HepG2 (cell line): ENCODE data around the gene ACOT8. TPM values are rescaled to one million over a fixed set of nuclear protein-coding genes. Genes with fewer than 3 reads are reported as not detected.

ENCODE experiments used
- ATAC-seq: fragments of 200-7000 bp; cut with Tn5 transposase; 3 replicates; pipeline ENCODE4 v1.9.1; 2020; ENCODE audit warnings: mild to moderate bottlenecking, moderate library complexity
- BruUV-seq: library from RNA; stranded (reverse); fragments of 400-500 nt; replicated peaks from 2 replicates; lab custom pipeline; 2021; lab: Mats Ljungman, UMichigan
- CTCF ChIA-PET: fragments of 300-600 bp; formaldehyde crosslinking; extraction: SDS; loops from one replicate; lab custom pipeline; 2021; ENCODE audit warnings: low total read pairs, inconsistent platforms, low intra/inter-chr PET ratio; lab: Yijun Ruan, JAX
- POLR2A ChIA-PET: fragments of 350-600 bp; sonication (Branson Sonifier 250); formaldehyde crosslinking; loops from one replicate; lab custom pipeline; 2020; ENCODE audit warnings: antibody characterized with exemption, inconsistent platforms; lab: Yijun Ruan, JAX
- DNase-seq: peaks from one replicate; pipeline ENCODE4 v3.0.0-alpha.2; 2015; ENCODE audit warnings: low spot score
- FAIRE-seq: peaks from 3 replicates; lab custom pipeline; 2011; peaks lifted over from hg19 to GRCh38; lab: Jason Lieb, UNC
- H2AFZ ChIP-seq: one replicate; pipeline ENCODE4 v1.6.1; 2011; ENCODE audit warnings: low read length, inconsistent platforms
- H3K27ac ChIP-seq: fragments of 300-600 bp; 3 replicates; pipeline ENCODE4 v1.8.0; 2011; ENCODE audit warnings: mixed run types, mild to moderate bottlenecking, mixed read lengths, low read length, inconsistent platforms; ENCODE audit not compliant: insufficient read depth; ENCODE audit errors: extremely low read length
- H3K27me3 ChIP-seq, 2 experiments: fragments of 200-600 bp in 1 of 2; 2 replicates in 1 of 2; 3 replicates in 1 of 2; pipeline versions ENCODE4 v1.6.0 to v1.8.0; 2011; ENCODE audit warnings: low read length in 2 of 2, mild to moderate bottlenecking in 2 of 2, moderate library complexity in 2 of 2, inconsistent platforms in 1 of 2; ENCODE audit not compliant: insufficient read depth in 2 of 2, control insufficient read depth in 1 of 2
- H3K36me3 ChIP-seq, 2 experiments: fragments of 200-600 bp in 1 of 2; replicated peaks in 1 of 2; 2 replicates in 1 of 2; 3 replicates in 1 of 2; pipeline versions ENCODE4 v1.5.1 to v1.8.0; 2011; ENCODE audit warnings: low read length in 2 of 2, inconsistent platforms in 1 of 2; ENCODE audit not compliant: insufficient read depth in 2 of 2, control insufficient read depth in 1 of 2
- H3K4me1 ChIP-seq: 2 replicates; pipeline ENCODE4 v1.5.1; 2012; ENCODE audit warnings: low read length, inconsistent platforms; ENCODE audit not compliant: insufficient read depth
- H3K4me2 ChIP-seq: 2 replicates; pipeline ENCODE4 v1.6.0; 2011; ENCODE audit warnings: low read depth, low read length, inconsistent platforms
- H3K4me3 ChIP-seq, 3 experiments: fragments of 200-600 bp in 1 of 3; sonication (generic), shearing (Covaris generic) in 1 of 3; replicated peaks in 1 of 3; 2 replicates each; pipeline ENCODE4 v1.5.1; 2011 to 2016; ENCODE audit warnings: low read length in 3 of 3, inconsistent platforms in 2 of 3, low read depth in 2 of 3, mild to moderate bottlenecking in 2 of 3, control low read depth in 1 of 3, mixed read lengths in 1 of 3; ENCODE audit not compliant: insufficient read depth in 1 of 3
- H3K79me2 ChIP-seq: one replicate; pipeline ENCODE4 v1.6.1; 2011; ENCODE audit warnings: low read length, inconsistent platforms; ENCODE audit not compliant: insufficient read depth
- H3K9ac ChIP-seq: 2 replicates; pipeline ENCODE4 v1.6.0; 2011; ENCODE audit warnings: mild to moderate bottlenecking, low read depth, low read length, inconsistent platforms; ENCODE audit not compliant: insufficient read depth
- H3K9me3 ChIP-seq: 2 replicates; pipeline ENCODE4 v1.5.1; 2012; ENCODE audit warnings: mild to moderate bottlenecking, low read length
- H4K20me1 ChIP-seq: 2 replicates; pipeline ENCODE4 v1.6.0; 2011; ENCODE audit warnings: inconsistent platforms, mild to moderate bottlenecking, low read length, moderate library complexity; ENCODE audit not compliant: insufficient read depth
- AHR ChIP-seq: IDR thresholded peaks from 2 replicates; pipeline ENCODE4 v1.6.1; 2018; ENCODE audit warnings: missing genetic modification reagents, missing compliant biosample characterization
- ARNT2 ChIP-seq: sonication (generic); formaldehyde crosslinking; IDR thresholded peaks from 2 replicates; pipeline ENCODE4 v1.8.0; 2022; ENCODE audit warnings: mild to moderate bottlenecking, low read depth, missing genetic modification reagents, moderate library complexity
- CHD2 ChIP-seq: IDR thresholded peaks from 2 replicates; pipeline ENCODE4 v1.6.1; 2011; ENCODE audit warnings: low read depth, low read length, improper control_type of control experiment
- ETV5 ChIP-seq: IDR thresholded peaks from 2 replicates; pipeline ENCODE4 v1.6.1; 2018; ENCODE audit warnings: missing biosample characterization, missing genetic modification reagents, inconsistent platforms, borderline replicate concordance
- HNF4A ChIP-seq: sonication (generic); formaldehyde crosslinking; IDR thresholded peaks from 2 replicates; pipeline ENCODE4 v1.4.0; 2020; ENCODE audit warnings: missing genetic modification reagents
- KLF9 ChIP-seq: IDR thresholded peaks from 2 replicates; pipeline ENCODE4 v1.6.1; 2016; ENCODE audit warnings: low read depth
- PHF20 ChIP-seq: sonication (generic); formaldehyde crosslinking; IDR thresholded peaks from 2 replicates; pipeline ENCODE4 v1.5.0; 2020; ENCODE audit warnings: mild to moderate bottlenecking, missing genetic modification reagents
- PHF8 ChIP-seq: sonication (generic); formaldehyde crosslinking; IDR thresholded peaks from 2 replicates; pipeline ENCODE4 v1.5.0; 2020; ENCODE audit warnings: missing genetic modification reagents
- RBM39 ChIP-seq: fragments of 200-400 bp; formaldehyde crosslinking; IDR thresholded peaks from one replicate; pipeline ENCODE4 v1.6.1; 2018; ENCODE audit warnings: antibody characterized with exemption, mild to moderate bottlenecking, low read depth, low read length; ENCODE audit not compliant: poor library complexity, severe bottlenecking
- ZNF138 ChIP-seq: sonication (generic); formaldehyde crosslinking; IDR thresholded peaks from 2 replicates; pipeline ENCODE4 v1.5.0; 2020; ENCODE audit warnings: mild to moderate bottlenecking, low read depth, missing genetic modification reagents
- ZNF224 ChIP-seq: sonication (generic); formaldehyde crosslinking; IDR thresholded peaks from 2 replicates; pipeline ENCODE4 v1.5.0; 2020; ENCODE audit warnings: mild to moderate bottlenecking, missing genetic modification reagents
- ZNF251 ChIP-seq: sonication (generic); formaldehyde crosslinking; IDR thresholded peaks from 2 replicates; pipeline ENCODE4 v1.9.0; 2021; ENCODE audit warnings: mild to moderate bottlenecking, missing genetic modification reagents
- ZNF253 ChIP-seq: sonication (generic); formaldehyde crosslinking; IDR thresholded peaks from 2 replicates; pipeline ENCODE4 v1.8.0; 2022; ENCODE audit warnings: mild to moderate bottlenecking, missing genetic modification reagents, borderline replicate concordance
- ZNF720 ChIP-seq: sonication (generic); formaldehyde crosslinking; IDR thresholded peaks from 2 replicates; pipeline ENCODE4 v1.4.0; 2020; ENCODE audit warnings: missing genetic modification reagents
- ZNF768 ChIP-seq: sonication (generic); formaldehyde crosslinking; IDR thresholded peaks from 2 replicates; pipeline ENCODE4 v1.4.0; 2020; ENCODE audit warnings: missing genetic modification reagents
- ZSCAN22 ChIP-seq: sonication (generic); formaldehyde crosslinking; IDR thresholded peaks from 2 replicates; pipeline ENCODE4 v1.4.0; 2020; ENCODE audit warnings: mild to moderate bottlenecking, missing genetic modification reagents
- WGBS: methylation state at CpG from one replicate; pipeline ENCODE4 v1.1.6; 2017; ENCODE audit warnings: low lambda C conversion rate; 5-methylcytosine and 5-hydroxymethylcytosine counted together
- in situ Hi-C: cut with HindIII; loops from 2 replicates; pipeline ENCODE4 v1.10.0; 2017; ENCODE audit warnings: low pct_unique_long_range_greater_than_20kb; ENCODE audit not compliant: extremely low pct_ligation_motif_present
- intact Hi-C: fragments of 100-400 bp; cut with micrococcal nuclease; formaldehyde crosslinking; loops from one replicate; pipeline ENCODE4 v1.10.0; 2022; ENCODE audit not compliant: unreplicated experiment
- polyA plus RNA-seq, 8 experiments: library from polyadenylated mRNA; depleted of rRNA in 3 of 8; stranded (reverse) in 7 of 8; unstranded in 1 of 8; fragments of >200 nt; fragmentation: Illumina TruSeq in 4 of 8; extraction: Trizol in 4 of 8; gene quantifications; 2 replicates each; pipeline versions ENCODE4 v1.2.1 to v1.2.3, GENCODE V29; 2011 to 2016; ENCODE audit warnings: low read depth in 4 of 8, missing spikeins in 1 of 8, mixed read lengths in 1 of 8; ENCODE audit not compliant: insufficient read depth in 1 of 8
- total RNA-seq, 5 experiments: library from RNA; depleted of rRNA; stranded (reverse); fragments of >200 nt; fragmentation: Illumina TruSeq; extraction: Trizol; gene quantifications; 2 replicates each; pipeline ENCODE4 v1.2.3, GENCODE V29; 2016; ENCODE audit warnings: low read depth in 1 of 5
- TF ChIP-seq, protein P1 (sequence below), 2 experiments: sonication (generic) in 1 of 2; formaldehyde crosslinking in 1 of 2; IDR thresholded peaks; 2 replicates each; pipeline versions ENCODE4 v1.4.0 to v1.6.1; 2018 to 2020; ENCODE audit warnings: missing genetic modification reagents in 2 of 2, borderline replicate concordance in 1 of 2, low read depth in 1 of 2, mild to moderate bottlenecking in 1 of 2, missing biosample characterization in 1 of 2
- TF ChIP-seq, protein P2 (sequence below): sonication (generic); formaldehyde crosslinking; IDR thresholded peaks from 2 replicates; pipeline ENCODE4 v1.4.0; 2020; ENCODE audit warnings: missing genetic modification reagents
- TF ChIP-seq, protein P3 (sequence below): sonication (generic); formaldehyde crosslinking; IDR thresholded peaks from 2 replicates; pipeline ENCODE4 v1.5.0; 2020; ENCODE audit warnings: missing genetic modification reagents, mild to moderate bottlenecking, borderline replicate concordance
- TF ChIP-seq, protein P4 (sequence below): IDR thresholded peaks from 2 replicates; pipeline ENCODE4 v1.6.1; 2012; ENCODE audit warnings: inconsistent platforms

ACOT8 gene
- total and polyA plus RNA-seq, 2 of the 13 experiments (the other 11 are each of a cell fraction or from before 2014, with no cell fraction given): 31.4 to 45.5 TPM

DNA sequence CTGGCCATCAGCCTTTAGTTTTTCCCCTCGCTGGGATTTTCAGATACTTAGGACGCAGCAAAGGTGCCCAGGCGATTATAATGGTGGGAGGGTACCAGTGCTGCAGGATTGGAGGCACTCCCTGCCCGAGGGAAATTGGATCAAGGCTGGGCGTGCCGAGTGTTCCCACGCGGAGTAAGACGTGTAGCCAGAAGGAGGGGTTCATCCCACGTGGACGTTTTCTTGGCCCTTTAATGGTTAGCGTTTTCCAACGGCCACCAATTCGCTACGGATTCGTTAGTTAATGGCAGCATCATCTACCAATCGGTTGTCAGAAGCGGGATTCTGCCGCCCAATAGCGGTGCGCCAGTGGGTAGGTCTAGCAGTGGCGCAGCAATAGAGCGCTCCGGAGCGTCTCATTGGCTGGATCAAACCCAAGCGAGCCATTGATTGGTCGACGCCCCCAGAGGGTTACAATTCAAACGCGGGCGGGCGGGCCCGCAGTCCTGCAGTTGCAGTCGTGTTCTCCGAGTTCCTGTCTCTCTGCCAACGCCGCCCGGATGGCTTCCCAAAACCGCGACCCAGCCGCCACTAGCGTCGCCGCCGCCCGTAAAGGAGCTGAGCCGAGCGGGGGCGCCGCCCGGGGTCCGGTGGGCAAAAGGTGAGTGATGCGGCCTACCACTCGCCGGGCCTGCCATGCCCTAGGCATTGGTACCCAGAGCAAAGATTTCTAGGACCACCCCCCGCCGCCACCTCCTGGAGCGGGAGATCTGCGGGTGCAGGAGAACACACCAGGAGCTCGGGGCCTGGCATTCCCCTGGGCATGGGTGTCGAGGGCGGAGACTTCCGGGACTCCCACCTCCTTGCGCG, 44.8 kb downstream of the ACOT8 start, which contains the start of gene UBE2C:
Gene UBE2C (plus strand): TSS at position 488 of the 849 bp plus-strand sequence. CDS start 52 bp downstream, at position 540.
- ChIA-PET CTCF (no interaction called here), POLR2A (interaction anchor here (1.1 kb wide), 1 partner anchor 68 kb away, joined by 5 read pairs; the partner anchor contains the start of gene ZSWIM1)
- H3K4me2 ChIP-seq: peak within 1 kb of the TSS; percentile 78
- H4K20me1 ChIP-seq: no peaks in the 10 kb centered on the region
- no peak within 1 kb of the TSS for H2AFZ ChIP-seq
- intact Hi-C loops (no loop called here), in situ Hi-C loops (no loop called here)
- FAIRE-seq (peak; percentile 72), ATAC-seq (peak; percentile 98), DNase-seq (peak; percentile 94)
- WGBS: 64% methylated on average over 65 of the region's 65 CpGs
- peaks cover 18 to 43% of the 10 kb centered on the region in 2 experiments for H3K36me3 ChIP-seq
- peak within 1 kb of the TSS; percentile 67 to 83 (median 81) for H3K4me3 ChIP-seq
- BruUV-seq: no TSS peak
- peaks cover 15% of the 10 kb centered on the region for H3K79me2 ChIP-seq
- H3K9me3 ChIP-seq: no peaks in the 10 kb centered on the region
- peak within 1 kb of the TSS; percentile 66 for H3K27ac ChIP-seq
- peak within 1 kb of the TSS; percentile 79 for H3K9ac ChIP-seq
- H3K4me1 ChIP-seq: peaks cover 30% of the 10 kb centered on the region
- no peaks in the 10 kb centered on the region for H3K27me3 ChIP-seq
- TF ChIP-seq, protein P1, sequence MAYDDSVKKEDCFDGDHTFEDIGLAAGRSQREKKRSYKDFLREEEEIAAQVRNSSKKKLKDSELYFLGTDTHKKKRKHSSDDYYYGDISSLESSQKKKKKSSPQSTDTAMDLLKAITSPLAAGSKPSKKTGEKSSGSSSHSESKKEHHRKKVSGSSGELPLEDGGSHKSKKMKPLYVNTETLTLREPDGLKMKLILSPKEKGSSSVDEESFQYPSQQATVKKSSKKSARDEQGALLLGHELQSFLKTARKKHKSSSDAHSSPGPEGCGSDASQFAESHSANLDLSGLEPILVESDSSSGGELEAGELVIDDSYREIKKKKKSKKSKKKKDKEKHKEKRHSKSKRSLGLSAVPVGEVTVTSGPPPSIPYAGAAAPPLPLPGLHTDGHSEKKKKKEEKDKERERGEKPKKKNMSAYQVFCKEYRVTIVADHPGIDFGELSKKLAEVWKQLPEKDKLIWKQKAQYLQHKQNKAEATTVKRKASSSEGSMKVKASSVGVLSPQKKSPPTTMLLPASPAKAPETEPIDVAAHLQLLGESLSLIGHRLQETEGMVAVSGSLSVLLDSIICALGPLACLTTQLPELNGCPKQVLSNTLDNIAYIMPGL (CRISPR knock-in tag; IDR thresholded peaks at IDR 0.05; ENCODE audit: borderline replicate concordance in 1 of 2, low read depth in 1 of 2): peak in 1 of 2 experiments; percentile 74; a peak in 2 of 4 replicates
- peak; percentile 85; the same call in 1 of the 2 replicates for TF ChIP-seq ZNF253
- TF ChIP-seq ZNF768 (CRISPR knock-in tag): peak; percentile 47; the same call in 1 of the 2 replicates
- no peak for TF ChIP-seq ZNF224
- no peak for TF ChIP-seq HNF4A (CRISPR knock-in tag)
- no peak for TF ChIP-seq ZNF720 (CRISPR knock-in tag)
- TF ChIP-seq RBM39: peak; percentile 68
- peak; percentile 90 for TF ChIP-seq PHF8
- TF ChIP-seq PHF20: no peak; the same call in 1 of the 2 replicates
- TF ChIP-seq, protein P2, sequence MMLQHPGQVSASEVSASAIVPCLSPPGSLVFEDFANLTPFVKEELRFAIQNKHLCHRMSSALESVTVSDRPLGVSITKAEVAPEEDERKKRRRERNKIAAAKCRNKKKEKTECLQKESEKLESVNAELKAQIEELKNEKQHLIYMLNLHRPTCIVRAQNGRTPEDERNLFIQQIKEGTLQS (CRISPR knock-in tag): no peak
- TF ChIP-seq ETV5 (CRISPR knock-in tag): no peak
- peak; percentile 46; the same call in 1 of the 2 replicates for TF ChIP-seq ZNF138 (CRISPR knock-in tag)
- no peak for TF ChIP-seq ZNF251 (CRISPR knock-in tag)
- no peak for TF ChIP-seq AHR (CRISPR knock-in tag)
- TF ChIP-seq, protein P3, sequence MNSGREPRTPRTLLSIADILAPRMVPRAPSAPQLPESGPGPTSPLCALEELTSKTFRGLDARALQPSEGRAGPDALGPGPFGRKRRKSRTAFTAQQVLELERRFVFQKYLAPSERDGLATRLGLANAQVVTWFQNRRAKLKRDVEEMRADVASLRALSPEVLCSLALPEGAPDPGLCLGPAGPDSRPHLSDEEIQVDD (CRISPR knock-in tag): no peak
- TF ChIP-seq ARNT2 (CRISPR knock-in tag): peak; percentile 94
- TF ChIP-seq, protein P4, sequence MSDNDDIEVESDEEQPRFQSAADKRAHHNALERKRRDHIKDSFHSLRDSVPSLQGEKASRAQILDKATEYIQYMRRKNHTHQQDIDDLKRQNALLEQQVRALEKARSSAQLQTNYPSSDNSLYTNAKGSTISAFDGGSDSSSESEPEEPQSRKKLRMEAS: peak; percentile 73
- TF ChIP-seq KLF9 (CRISPR knock-in tag): no peak
- no peak for TF ChIP-seq ZSCAN22 (CRISPR knock-in tag)
- TF ChIP-seq CHD2: no peak; the same call in 1 of the 2 replicates
